Measurements from ENCODE around the gene EHBP1.

DNA sequence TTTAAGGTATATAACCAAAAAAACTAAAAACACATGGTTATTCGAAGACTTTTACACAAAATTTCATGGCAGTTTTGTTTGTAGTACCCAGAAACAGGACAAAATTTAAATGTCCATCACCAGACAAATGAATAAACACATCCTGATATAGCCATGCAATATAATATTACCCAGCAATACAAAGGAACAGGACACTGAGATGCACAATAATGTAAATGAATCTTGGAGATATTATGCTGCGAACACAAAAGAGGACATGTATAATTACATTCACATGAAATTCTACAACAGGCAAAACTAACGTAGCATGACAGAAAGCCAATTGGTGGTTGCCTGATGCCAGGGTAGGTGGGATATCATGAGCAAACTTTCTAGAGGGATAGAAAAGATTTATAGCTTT is 252.7 kb downstream of the EHBP1 start:
- no peak for TF ChIP-seq EZH2 (IDR thresholded peaks at IDR 0.05; ENCODE audit: low read length, missing control alignments)
- TF ChIP-seq, protein P1, sequence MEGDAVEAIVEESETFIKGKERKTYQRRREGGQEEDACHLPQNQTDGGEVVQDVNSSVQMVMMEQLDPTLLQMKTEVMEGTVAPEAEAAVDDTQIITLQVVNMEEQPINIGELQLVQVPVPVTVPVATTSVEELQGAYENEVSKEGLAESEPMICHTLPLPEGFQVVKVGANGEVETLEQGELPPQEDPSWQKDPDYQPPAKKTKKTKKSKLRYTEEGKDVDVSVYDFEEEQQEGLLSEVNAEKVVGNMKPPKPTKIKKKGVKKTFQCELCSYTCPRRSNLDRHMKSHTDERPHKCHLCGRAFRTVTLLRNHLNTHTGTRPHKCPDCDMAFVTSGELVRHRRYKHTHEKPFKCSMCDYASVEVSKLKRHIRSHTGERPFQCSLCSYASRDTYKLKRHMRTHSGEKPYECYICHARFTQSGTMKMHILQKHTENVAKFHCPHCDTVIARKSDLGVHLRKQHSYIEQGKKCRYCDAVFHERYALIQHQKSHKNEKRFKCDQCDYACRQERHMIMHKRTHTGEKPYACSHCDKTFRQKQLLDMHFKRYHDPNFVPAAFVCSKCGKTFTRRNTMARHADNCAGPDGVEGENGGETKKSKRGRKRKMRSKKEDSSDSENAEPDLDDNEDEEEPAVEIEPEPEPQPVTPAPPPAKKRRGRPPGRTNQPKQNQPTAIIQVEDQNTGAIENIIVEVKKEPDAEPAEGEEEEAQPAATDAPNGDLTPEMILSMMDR (conservative IDR thresholded peaks at IDR 0.05 in 1 of 2, IDR thresholded peaks at IDR 0.05 in 1 of 2; ENCODE audit: low read depth in 1 of 2, low read length in 2 of 2) = no peak

All from fibroblast of lung (primary cell).